Fibroblast of skin of right biceps (primary cell): ENCODE measurements around the gene AP2S1.
"Not testable (repeated sequence)": the region's sequence is repeated elsewhere in the genome, so short reads cannot be mapped to it uniquely, and the experiment has no call there.

Experiments
- DNase-seq: peaks from one replicate; pipeline ENCODE4 v3.0.0-alpha.2; 2013

The AP2S1 gene

DNA sequence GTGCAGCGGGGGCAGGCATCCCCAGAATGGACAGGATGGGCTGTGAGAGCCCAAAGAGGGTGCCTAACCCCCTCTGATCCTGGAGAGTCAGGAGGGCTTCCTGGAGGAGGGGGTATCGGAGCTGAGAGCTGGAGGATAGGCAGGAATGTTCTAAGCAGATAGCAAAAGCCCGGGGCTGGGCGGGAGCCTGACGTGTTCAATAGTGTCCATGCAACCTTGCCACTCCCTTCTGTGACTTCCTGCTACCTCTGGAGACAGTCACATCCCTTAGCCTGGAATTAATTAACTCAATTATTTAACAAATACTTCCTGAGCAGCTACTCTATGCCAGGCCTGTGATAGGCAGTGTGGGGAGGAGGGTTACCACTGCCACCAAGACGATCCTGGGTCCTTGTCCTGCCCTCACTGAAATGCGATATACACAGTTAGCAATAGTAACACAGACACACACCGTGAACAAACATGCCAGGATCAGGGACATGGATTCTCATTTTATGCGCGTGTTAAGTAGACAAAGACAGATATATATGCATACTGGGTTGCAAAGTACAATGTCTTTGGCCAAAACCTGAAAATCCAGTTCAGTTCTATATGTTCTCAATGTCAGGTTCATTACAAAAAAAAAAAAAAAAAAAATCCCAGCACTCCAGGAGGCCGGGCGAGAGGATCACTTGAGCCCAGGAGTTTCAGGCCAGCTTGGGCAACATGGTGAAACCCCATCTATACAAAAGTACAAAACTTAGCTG is 10.7 kb downstream of the AP2S1 start:
- DNase-seq, result no peak

DNA sequence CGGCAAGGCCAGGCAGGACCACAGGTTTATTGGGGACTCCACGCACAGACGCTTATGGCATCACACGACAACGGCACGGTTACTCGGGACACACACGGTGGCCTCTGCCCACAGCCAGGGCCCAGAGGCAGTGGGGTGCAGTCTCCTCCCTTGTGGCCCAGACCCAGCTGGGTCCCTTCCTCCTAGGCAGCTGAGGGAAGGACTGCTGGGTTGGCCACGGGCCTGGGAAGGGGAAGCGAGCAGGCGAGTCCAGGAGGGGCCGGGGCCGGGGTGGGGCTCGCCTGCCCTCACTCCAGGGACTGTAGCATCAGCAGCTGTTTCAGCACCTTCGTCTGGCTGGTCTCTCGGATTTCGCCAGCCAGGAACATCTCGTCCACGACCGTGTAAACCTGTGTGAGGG is 12.5 kb downstream of the AP2S1 start:
- DNase-seq, result no peak

DNA sequence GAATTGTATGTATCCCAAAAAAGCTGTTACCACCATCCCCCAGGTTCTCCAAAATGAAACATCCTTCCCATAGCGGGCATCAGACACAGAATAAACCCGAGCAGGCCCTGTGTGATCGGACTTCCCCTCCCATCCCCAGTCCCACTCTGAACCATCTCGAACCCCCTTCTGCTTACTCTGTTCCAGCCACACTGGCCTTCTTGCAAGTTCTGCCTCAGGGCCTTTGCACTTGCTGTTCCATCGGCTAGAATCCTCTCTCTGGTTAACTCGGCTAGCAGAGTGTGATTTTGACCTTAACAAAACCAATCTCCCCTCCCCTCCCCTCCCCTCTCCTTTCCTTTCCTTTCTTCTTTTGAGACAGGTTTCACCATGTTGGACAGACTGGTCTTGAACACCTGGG is 15.7 kb downstream of the AP2S1 start:
- no peak for DNase-seq

DNA sequence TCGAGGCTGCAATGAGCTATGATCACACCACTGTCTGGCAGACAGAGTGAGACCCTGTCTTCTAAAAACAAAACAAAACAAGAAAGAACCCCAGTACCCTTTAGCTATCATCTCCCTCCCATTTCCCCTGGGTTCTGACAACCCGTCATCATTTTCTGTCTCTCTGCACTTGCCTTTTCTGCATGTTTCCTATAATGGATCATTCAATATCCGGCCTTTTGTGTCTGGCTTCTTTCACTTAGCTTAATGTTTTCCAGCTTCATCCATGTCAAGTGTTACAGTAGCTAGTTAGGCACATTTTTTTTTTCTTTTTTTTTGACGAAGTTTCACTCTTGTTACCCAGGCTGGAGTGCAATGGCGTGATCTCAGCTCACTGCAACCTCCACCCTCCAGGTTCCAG is 16.5 kb downstream of the AP2S1 start:
- DNase-seq, result no peak

DNA sequence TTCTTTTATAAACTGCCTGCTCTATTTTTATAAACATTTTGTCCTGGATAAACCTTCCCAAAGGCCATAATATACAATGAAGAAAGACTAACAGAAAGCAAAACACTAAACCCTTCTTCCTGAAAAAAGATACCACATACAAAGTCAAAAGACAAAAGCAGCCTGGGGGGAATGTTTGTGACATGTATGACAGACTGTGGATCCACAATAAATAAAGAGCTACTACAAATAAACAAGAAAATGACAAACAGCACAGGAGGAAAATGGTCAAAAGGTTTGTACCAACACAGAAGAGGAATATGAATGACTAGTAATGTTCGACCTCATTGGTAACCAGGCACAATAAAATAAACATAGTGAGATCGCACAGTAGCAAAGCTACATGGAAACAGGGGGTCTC is 19.8 kb downstream of the AP2S1 start:
- DNase-seq, result no peak

DNA sequence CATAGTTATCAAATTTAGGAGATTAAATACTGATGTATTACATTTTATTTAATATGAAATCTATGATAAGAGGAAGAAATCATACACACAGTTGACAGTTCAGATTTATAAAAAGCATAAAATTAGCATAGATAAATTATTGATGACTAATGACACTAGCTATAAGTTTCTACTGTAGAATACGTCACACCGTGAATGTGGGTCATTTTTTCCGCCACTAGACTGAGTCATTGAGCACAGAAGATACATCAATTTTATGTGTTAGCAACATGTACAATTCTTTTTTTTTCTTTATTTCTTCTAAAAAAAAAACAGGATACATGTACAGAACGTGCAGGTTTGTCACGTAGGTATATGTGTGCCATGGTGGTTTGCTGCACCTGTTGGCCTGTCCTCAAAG is 22.2 kb downstream of the AP2S1 start:
- DNase-seq, result peak; percentile 81

DNA sequence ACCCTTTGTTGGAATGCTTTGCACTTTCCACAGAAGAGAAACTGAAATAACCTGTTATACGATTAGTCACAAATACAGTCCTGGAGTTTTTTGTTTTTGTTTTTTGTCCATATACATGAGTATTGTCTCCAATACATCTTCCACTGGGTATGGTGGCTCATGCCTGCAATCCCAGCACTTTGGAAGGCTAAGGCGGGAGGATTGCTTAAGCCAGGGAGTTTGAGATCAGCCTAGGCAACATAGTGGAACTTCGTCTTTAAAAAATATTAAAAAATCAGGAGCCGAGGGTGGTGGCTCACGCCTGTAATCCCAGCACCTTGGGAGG is 25.0 kb downstream of the AP2S1 start:
- no peak for DNase-seq

DNA sequence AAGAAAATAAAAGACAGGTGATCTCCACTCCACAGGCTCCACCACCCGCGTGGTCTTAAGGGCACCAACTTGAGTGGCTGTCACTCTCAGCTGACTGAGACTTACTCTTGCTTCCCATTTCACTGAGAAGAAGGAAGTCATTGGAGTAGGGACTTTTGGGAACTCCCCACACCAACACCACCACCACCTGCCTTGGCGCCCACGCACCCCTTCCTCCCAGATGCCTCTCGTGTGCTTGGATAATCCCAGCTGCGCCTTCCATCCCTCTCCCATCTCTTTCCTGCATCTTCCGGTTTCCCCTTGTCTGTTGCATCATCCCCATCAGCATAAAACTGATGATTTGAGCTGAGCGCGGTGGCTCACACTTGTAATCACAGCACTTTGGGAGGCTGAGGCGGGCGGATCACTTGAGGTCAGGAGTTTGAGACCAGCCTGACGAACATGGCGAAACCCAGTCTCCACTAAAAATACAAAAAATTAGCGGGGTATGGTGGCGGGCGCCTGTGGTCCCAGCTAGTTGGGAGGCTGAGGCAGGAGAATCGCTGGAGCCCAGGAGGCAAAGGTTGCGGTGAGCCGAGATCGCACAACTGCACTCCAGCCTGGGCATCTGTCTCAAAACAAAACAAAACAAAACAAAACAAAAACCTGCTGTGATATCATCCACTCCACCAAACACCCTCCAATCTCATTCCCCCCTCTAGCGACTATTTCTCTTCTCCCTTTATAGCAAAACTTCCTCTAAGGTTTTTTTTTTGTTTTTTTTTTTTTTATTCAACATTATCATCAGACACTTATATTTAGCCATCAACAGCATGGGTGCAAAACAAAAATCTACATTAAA is 25.5 kb downstream of the AP2S1 start:
- no peak for DNase-seq

DNA sequence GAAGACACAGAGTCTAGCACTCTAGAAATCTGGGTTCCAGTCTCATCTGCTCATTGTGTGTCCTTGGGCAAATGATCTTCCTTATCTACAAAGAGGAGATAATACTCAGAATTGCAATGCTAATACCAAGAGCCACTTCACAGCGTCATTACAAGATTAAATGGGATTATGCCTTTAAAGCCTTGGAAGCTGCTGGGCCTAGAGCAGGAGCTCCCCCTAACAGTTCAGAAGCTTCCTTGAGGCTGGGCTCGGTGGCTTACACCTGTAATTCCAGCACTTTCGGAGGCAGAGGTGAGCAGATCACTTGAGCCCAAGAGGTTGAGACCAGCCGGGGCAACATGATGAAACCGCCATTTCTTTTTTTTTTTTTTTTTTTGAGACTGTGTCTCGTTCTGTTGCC is 27.6 kb downstream of the AP2S1 start:
- no peak for DNase-seq

DNA sequence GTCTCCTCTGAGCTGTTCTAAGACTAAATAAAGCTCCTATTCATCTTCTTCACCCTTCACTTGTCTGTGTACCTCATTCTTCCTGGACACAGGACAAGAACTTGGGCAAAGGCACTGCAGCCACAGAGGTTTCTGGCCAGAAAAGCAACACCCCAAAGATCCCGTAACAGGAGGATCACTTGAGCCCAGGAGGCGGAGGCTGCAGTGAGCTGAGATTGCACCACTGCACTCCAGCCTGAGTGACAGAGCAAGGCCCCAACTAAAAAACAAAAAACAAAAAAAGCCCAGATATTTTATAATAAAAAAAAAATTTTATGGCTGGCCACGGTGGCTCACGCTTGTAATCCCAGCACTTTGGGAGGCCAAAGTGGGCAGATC is 28.2 kb downstream of the AP2S1 start:
- not testable (repeated sequence) for DNase-seq

DNA sequence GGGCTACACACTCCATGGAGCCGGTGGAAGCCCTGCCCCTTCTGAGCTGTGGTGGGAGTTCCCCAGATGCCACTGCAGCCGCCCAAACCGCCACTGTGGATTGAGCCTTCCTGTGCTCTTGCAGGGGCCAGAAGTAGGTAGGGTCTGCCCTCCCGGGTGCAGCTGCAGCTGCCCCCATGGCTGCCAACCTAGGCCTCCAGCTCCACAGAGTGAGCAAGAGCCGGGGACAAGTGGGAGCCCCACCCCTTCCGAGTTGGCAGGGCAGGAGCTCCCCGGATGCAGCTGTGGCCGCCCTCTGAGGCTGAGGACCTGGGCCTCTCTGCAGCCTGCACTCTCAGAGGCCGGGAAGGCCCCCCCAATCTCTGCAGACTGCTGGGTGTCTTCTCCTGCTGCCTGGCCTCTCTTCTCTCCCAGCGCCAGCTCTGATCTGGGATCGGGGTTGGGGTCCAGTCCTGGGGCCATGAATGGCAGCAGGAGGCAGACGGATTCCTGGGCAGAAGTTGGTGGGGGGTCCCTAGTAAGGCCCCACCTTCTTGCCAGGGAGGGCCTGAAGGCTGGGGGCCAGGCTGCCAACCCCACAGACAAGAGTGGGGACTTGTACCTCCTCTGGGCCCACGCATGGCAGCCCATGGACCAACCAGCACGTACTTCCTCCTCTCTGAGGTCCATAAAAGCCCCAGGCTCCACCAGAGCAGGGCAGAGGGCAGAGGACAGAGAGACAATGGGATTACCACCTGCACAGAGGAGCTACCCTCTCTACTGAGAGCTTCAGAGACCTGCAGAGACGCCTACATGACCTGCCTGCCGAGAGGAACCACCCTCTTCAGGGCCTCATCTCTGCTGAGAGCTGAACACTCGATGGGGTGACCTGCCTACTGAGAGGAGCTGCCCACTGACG is 28.9 kb downstream of the AP2S1 start:
- no peak for DNase-seq

DNA sequence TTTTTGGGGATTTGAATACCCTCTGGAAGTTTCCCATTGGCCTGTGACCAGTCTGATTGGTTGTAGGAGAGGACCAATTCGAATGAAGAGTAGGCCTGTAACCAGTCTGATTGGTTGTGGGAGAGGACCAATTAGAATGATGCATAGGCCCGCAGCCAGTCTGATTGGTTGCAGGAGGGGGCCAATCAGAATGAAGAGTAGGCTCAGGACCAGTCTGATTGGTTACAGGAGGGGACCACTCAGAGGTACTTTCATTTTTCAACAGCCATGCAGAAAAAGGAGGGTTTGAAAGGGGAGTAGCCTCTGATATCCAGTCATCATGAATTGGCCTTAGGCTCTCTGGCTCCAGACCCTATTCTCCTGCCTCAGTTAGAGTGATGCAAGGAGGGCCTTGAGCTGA is 31.8 kb downstream of the AP2S1 start:
- DNase-seq, result peak; percentile 53

DNA sequence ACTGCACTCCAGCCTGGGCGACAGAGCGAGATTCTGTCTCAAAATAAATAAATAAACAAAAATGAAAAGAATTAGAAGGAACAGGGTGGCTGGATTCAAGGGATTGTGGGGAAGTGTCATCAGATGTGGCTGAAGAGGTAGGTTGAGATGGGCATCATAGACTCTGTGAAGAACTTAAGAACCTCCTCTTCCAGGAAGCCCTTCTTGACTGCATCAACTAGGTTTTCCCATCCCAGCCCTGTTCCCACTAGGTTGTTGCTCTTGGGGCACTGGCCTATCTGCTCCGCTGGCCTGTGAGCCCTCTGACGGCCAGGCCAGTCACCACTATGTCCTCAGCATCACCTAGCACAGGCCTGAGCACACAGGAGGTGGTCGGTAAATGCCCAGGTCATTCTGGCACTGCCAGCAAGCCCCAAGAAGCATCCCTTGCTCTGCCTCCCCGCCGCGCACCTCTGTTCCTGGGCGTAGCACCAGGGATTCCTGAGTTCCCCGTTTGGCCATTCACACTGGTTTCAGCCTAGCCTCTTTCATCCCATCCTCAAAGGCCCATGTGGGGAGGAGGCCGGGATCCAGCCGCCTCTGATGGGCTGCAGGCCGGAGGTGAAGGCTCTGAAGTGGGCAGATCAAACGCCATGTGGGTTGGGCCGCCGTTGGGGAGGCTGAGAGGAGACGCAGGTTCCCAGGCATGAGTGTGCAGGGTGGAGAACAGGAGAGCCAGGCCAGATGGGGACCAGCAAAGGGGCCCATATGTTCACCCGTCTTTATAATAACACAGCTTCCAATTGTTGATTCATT is 34.6 kb downstream of the AP2S1 start:
- DNase-seq, result no peak

DNA sequence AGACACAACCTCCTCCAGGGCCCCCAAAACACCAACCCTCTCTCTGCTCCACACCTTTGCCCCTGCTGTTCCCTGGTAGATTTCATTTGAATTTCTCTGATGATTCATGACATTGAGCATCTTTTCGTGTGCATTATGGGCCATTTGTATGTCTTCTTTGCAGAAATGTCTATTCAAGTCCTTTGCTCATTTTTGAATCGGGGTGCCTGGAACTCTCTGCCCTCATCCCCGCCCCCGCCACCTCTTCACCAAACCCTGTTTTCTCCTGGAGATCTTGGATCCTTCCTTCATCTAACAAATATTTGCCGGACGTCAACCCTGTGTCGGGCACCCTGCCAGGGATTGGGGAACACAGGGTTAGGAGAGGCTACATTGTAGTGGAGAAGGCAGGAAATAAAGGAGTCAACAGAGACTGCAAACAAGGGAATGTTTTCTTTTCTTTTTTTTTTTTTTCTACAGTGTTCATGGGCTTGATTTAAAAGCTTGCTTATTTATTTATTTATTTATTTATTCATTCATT is 36.7 kb downstream of the AP2S1 start:
- DNase-seq, result peak; percentile 44

DNA sequence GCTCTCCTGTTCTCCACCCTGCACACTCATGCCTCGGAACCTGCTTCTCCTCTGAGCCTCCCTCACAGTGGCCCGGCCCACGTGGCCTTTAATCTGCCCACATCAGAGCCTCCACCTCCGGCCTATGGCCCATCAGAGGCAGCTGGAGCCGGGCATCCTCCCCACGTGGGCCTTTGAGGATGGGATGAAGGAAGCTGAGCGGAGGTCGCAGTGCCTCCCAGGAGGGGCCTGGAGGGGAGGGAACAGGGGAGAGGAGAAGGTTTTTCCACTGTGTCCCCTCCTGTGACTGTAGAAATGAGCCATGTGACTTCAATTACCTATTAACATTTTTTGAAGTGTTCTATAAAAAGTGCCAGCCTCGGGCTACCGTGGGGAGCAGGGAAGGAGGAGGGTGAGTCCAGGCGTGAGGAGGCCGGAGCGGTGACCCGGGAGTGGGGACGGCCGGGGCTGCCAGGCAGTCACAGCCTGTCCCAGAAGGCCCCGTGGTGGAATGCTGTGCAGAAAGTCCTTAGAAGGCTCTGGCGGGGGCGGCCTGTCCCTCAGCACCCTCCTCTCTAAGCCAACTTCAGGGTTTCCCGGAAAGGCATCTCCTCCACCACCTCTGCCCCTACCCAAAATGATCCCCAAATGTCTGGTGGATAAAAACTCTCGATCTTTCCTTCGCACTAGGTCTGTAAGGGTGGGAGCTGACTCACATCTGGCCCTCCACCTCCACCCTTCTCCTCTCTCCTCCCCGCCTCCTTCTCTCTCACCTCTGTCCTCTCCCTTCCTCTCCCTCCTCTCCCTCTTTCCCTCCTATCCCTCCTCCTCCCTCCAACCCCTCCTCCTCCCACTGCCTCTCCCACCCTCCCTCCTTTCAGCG is 37.4 kb downstream of the AP2S1 start:
- DNase-seq, result no peak

DNA sequence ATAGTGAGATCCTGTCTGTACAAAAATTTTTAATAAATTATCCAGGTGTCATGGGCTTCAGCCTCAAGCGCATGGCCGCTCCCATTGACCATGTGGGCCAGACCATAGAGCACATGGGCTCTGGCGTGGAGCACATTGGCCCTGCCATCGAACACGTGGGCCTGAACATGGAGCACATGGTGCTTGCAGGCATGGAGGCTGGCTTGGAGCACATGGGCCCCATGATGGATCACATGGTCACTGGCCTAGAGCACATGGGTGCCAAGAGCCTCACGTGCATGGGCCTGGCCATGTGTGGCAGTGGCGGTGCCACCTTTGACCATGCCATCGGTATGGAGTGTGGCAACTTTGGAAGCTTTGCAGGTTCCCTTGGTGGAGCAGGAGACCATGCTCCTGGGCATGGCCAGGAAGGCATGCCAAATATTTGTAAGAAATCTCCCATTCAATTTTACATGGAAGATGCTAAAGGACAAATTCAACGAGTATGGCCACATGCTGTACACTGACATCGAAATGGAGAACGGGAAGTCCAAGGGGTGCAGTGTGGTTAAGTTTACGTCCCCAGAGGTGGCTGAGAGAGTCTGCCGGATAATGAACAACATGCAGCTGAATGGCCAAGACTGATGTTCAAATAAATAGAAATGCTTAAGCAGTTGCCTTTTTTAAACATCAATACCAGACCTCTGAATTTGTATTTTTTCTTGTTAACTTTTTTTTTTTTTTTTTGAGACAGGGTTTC is 40.9 kb downstream of the AP2S1 start:
- no peak for DNase-seq

DNA sequence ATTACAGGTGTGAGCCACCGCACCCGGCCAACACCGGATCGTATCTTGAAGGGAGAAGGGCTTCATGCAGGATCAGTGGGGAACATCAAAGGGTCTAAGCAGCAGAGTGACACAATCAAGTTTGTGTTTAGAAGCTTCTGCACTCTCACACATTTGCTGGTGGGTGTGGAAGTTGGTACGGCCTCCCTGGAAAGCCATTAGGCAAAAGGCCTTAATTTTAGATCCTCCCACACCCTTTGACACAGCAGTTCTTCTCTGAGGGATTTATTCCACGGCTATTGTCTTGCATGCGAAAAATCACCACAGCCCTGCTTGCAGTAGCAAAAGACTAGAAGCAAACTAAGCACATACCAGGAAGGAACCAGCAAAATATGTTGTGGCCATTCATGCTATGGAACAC is 44.0 kb downstream of the AP2S1 start:
- no peak for DNase-seq

DNA sequence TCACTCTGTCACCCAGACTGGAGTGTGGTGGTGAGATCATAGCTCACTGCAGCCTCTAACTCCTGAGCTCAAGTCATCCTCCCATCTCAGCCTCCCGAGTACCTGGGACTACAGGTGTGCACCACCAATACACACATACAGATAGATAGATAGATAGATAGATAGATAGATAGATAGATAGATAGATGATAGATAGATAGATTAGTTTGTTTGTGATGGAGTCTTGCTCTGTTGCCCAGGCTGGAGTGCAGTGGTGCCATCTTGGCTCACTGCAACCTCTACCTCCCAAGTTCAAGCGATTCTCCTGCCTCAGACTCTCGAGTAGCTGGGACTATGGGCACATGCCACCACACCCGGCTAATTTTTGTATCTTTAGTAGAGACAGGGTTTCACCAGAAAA is 46.2 kb downstream of the AP2S1 start:
- not testable (repeated sequence) for DNase-seq

DNA sequence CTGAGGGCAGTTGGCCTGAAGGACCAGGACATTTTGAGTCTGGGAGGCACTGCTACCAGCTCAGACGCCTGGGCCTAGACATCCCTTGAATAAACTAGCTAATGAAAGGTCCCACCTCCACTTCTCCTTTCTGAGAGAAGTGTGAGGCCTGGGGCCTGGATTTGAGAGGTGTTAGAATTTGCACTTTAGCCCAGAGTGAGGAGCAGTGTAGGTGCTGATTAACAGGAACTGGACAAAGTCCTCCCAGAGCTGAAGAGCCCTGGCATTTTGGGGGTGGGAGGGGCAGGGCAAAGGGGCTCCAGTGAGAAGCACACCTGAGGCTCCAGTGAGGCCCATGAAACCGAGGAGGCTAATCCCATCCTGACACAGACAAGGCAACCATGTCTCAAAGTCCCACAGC is 47.1 kb downstream of the AP2S1 start:
- DNase-seq, result no peak

DNA sequence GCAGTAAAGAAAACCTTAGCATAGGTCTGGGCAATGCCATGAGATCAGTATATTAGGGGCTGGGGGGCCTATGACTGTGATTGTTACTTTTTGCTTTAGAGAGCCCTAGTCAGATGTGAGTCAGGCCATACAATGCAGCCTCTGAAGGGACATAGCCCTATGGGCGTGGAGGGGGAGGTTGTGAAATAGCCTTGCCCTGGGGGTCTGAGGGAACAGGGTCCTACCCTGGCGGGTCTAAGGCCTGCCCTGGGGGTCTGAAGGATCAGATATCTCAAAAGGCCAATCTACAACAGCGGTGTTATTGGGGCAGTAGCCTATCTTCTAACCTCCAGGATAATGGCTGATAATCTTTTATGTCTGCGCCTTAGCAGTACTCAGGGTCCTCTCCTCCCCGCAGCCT is 48.5 kb downstream of the AP2S1 start:
- no peak for DNase-seq

DNA sequence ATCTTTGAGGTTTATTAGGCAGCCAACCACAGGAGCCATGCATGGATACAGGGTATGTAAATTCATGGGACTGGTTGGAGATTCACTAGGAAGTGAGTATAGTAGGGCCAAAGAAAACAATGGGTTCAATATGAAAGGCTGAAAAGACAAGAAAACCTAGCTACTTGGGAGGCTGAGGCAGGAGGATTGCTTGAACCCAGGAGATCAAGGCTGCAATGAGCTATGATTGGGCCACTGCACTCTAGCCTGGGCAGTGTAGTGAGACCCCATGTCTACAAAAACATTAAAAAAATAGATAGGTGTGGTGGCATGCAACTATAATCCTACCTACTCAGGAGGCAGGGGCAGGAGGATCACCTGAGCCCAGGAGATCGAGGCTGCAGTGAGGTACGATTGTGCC is 51.9 kb downstream of the AP2S1 start:
- no peak for DNase-seq
